Activated naive CD4-positive, alpha-beta T cell treated with anti-CD3 and anti-CD28 coated beads, Interleukin-2, amount 50 U/mL, for 72 hours (primary cell): ENCODE data around the gene TSPEAR. TPM values are rescaled to one million over a fixed set of nuclear protein-coding genes. Genes with fewer than 3 reads are reported as not detected.
"Not testable (repeated sequence)": the region's sequence is repeated elsewhere in the genome, so short reads cannot be mapped to it uniquely, and the experiment has no call there.

Experiments used
- ATAC-seq, 2 donors: fragments of 150-1000 bp; cut with Tn5 transposase; 2 replicates each; pipeline ENCODE4 v1.10.0; 2021; ENCODE audit warnings: mild to moderate bottlenecking in 2 of 2, moderate library complexity in 2 of 2
- DNase-seq, 2 donors: peaks; one replicate each; pipeline ENCODE4 v3.0.0; 2021 to 2022; ENCODE audit warnings: low spot score in 2 of 2
- H3K27ac Mint-ChIP-seq, 2 donors: one replicate each; pipeline ENCODE4 v1.8.0; 2022; ENCODE audit warnings: mild to moderate bottlenecking in 2 of 2, mixed read lengths in 2 of 2
- H3K36me3 Mint-ChIP-seq, 2 donors: one replicate each; pipeline ENCODE4 v1.8.0; 2022; ENCODE audit warnings: mixed read lengths in 2 of 2
- H3K9me3 Mint-ChIP-seq, 2 donors: one replicate each; pipeline ENCODE4 v1.8.0; 2022; ENCODE audit warnings: mixed read lengths in 2 of 2
- total RNA-seq, 2 donors: library from RNA; stranded (reverse); gene quantifications; one replicate each; pipeline ENCODE4 v1.2.3, GENCODE V29; 2022

Gene TSPEAR
- total RNA-seq, 2 donors from 2014 or later, result not detected

GRCh38 chr21:44700101-44701022 lies 11.0 kb downstream of the TSPEAR start:
- DNase-seq (no peak), ATAC-seq (no peak)
- H3K27ac Mint-ChIP-seq, result no peak overlapping the region
- H3K36me3 Mint-ChIP-seq, result peaks cover 10 to 11% of the 10 kb centered on the region in 2 donors
- H3K9me3 Mint-ChIP-seq, result peaks cover 0 to 10% of the 10 kb centered on the region in 2 donors

GRCh38 chr21:44699502-44700001 lies 11.8 kb downstream of the TSPEAR start:
- DNase-seq, result no peak
- H3K27ac Mint-ChIP-seq, result no peak overlapping the region
- H3K36me3 Mint-ChIP-seq, result peaks cover 2 to 3% of the 10 kb centered on the region in 2 donors
- no peak for ATAC-seq
- peaks cover 0 to 2% of the 10 kb centered on the region in 2 donors for H3K9me3 Mint-ChIP-seq

GRCh38 chr21:44697811-44698734 lies 13.3 kb downstream of the TSPEAR start:
- Mint-ChIP-seq H3K27ac (no peak overlapping the region), H3K9me3 (peaks cover 2 to 10% of the 10 kb centered on the region in 2 donors), H3K36me3 (peaks cover 0 to 1% of the 10 kb centered on the region in 2 donors)
- no peak for ATAC-seq
- no peak for DNase-seq

- DNase-seq, H3K27ac Mint-ChIP-seq, H3K36me3 Mint-ChIP-seq, ATAC-seq: not testable (repeated sequence)
- H3K9me3 Mint-ChIP-seq, result peaks cover 7 to 12% of the 10 kb centered on the region in 2 donors
These were observed 14.1 kb downstream of the TSPEAR start, which contains the start of gene KRTAP10-12 for GRCh38 chr21:44697172-44697810. Gene KRTAP10-12 (plus strand): TSS chr21:44697172. CDS start chr21:44697202, 30 bp downstream.

GRCh38 chr21:44696572-44696971 lies 14.8 kb downstream of the TSPEAR start:
- H3K27ac Mint-ChIP-seq, result no peak overlapping the region
- H3K9me3 Mint-ChIP-seq, result peaks cover 7 to 13% of the 10 kb centered on the region in 2 donors
- peaks cover 0 to 10% of the 10 kb centered on the region in 2 donors for H3K36me3 Mint-ChIP-seq
- no peak for DNase-seq
- no peak for ATAC-seq

- DNase-seq (no peak), ATAC-seq (no peak)
- Mint-ChIP-seq H3K27ac (no peak overlapping the region), H3K9me3 (peaks cover 7 to 13% of the 10 kb centered on the region in 2 donors), H3K36me3 (peaks cover 0 to 10% of the 10 kb centered on the region in 2 donors)
These were observed 15.7 kb downstream of the TSPEAR start for GRCh38 chr21:44695641-44696040.

GRCh38 chr21:44695184-44695583 lies 16.2 kb downstream of the TSPEAR start:
- no peak for DNase-seq
- H3K27ac Mint-ChIP-seq, result no peak overlapping the region
- peaks cover 7 to 13% of the 10 kb centered on the region in 2 donors for H3K9me3 Mint-ChIP-seq
- H3K36me3 Mint-ChIP-seq, result peaks cover 0 to 10% of the 10 kb centered on the region in 2 donors
- ATAC-seq, result no peak

GRCh38 chr21:44694776-44695175 lies 16.6 kb downstream of the TSPEAR start:
- H3K36me3 Mint-ChIP-seq, result peaks cover 0 to 10% of the 10 kb centered on the region in 2 donors
- peaks cover 7 to 13% of the 10 kb centered on the region in 2 donors for H3K9me3 Mint-ChIP-seq
- H3K27ac Mint-ChIP-seq, result no peak overlapping the region
- no peak for ATAC-seq
- DNase-seq, result peak in 1 of 2 donors; percentile 35

- no peak for ATAC-seq
- no peak for DNase-seq
- Mint-ChIP-seq H3K9me3 (peaks cover 7 to 13% of the 10 kb centered on the region in 2 donors), H3K36me3 (peaks cover 0 to 10% of the 10 kb centered on the region in 2 donors), H3K27ac (no peak overlapping the region)
These were observed 18.4 kb downstream of the TSPEAR start for GRCh38 chr21:44692798-44693512.

GRCh38 chr21:44691686-44692085 lies 19.7 kb downstream of the TSPEAR start:
- no peak for ATAC-seq

GRCh38 chr21:44689740-44690139 lies 21.6 kb downstream of the TSPEAR start:
- Mint-ChIP-seq H3K9me3 (peaks cover 7 to 13% of the 10 kb centered on the region in 2 donors), H3K36me3 (peaks cover 0 to 10% of the 10 kb centered on the region in 2 donors)
- ATAC-seq, H3K27ac Mint-ChIP-seq, DNase-seq: not testable (repeated sequence)

More at GRCh38 chr21:44691686-44692085, 19.7 kb downstream of the TSPEAR start:
- Mint-ChIP-seq H3K9me3 (peaks cover 7 to 13% of the 10 kb centered on the region in 2 donors), H3K36me3 (peaks cover 0 to 10% of the 10 kb centered on the region in 2 donors), H3K27ac (no peak overlapping the region)
- no peak for DNase-seq

GRCh38 chr21:44687671-44688070 lies 23.7 kb downstream of the TSPEAR start:
- DNase-seq, result no peak
- H3K9me3 Mint-ChIP-seq, result peaks cover 3 to 4% of the 10 kb centered on the region in 2 donors
- peaks cover 0 to 5% of the 10 kb centered on the region in 2 donors for H3K36me3 Mint-ChIP-seq
- no peak for ATAC-seq
- peak overlapping the region in 1 of 2 donors; percentile 90 for H3K27ac Mint-ChIP-seq

- Mint-ChIP-seq H3K9me3 (no peaks in the 10 kb centered on the region), H3K27ac (peak overlapping the region; percentile 8 to 41), H3K36me3 (no peaks in the 10 kb centered on the region)
- DNase-seq (no peak), ATAC-seq (no peak)
These were observed 24.4 kb downstream of the TSPEAR start for GRCh38 chr21:44686843-44687561.

- H3K27ac Mint-ChIP-seq, result peak overlapping the region; percentile 8 to 76
- H3K9me3 Mint-ChIP-seq, result no peaks in the 10 kb centered on the region
- H3K36me3 Mint-ChIP-seq, result no peaks in the 10 kb centered on the region
- ATAC-seq, result peak; percentile 14 to 30
- DNase-seq, result no peak
These were observed 25.2 kb downstream of the TSPEAR start for GRCh38 chr21:44686000-44686781.
